Ishikawa (cell line): Measurements from ENCODE around the gene MYCL.

Source experiments
- CEBPB ChIP-seq: IDR thresholded peaks from 2 replicates; pipeline ENCODE4 v1.6.1; 2012
- EGR1 ChIP-seq: IDR thresholded peaks from 2 replicates; pipeline ENCODE4 v1.6.1; 2012
- EP300 ChIP-seq: IDR thresholded peaks from 2 replicates; pipeline ENCODE4 v1.6.1; 2012; ENCODE audit warnings: borderline replicate concordance
- FOXM1 ChIP-seq: IDR thresholded peaks from 2 replicates; pipeline ENCODE4 v1.6.1; 2012; ENCODE audit warnings: low read depth, borderline replicate concordance
- MAX ChIP-seq: IDR thresholded peaks from 2 replicates; pipeline ENCODE4 v1.6.1; 2012
- NFIC ChIP-seq: IDR thresholded peaks from 2 replicates; pipeline ENCODE4 v1.6.1; 2012
- RAD21 ChIP-seq: IDR thresholded peaks from 2 replicates; pipeline ENCODE4 v1.6.1; 2012; ENCODE audit warnings: low read depth
- REST ChIP-seq: IDR thresholded peaks from 2 replicates; pipeline ENCODE4 v1.6.1; 2012; ENCODE audit warnings: low read depth, mild to moderate bottlenecking
- TCF12 ChIP-seq: IDR thresholded peaks from 2 replicates; pipeline ENCODE4 v1.6.1; 2012; ENCODE audit warnings: low read depth
- USF1 ChIP-seq: IDR thresholded peaks from 2 replicates; pipeline ENCODE4 v1.6.1; 2012
- YY1 ChIP-seq: IDR thresholded peaks from 2 replicates; pipeline ENCODE4 v1.6.1; 2012; ENCODE audit warnings: low read depth
- ZBTB7A ChIP-seq: IDR thresholded peaks from 2 replicates; pipeline ENCODE4 v1.6.1; 2012; ENCODE audit warnings: low read depth

GRCh38 chr1:39915499-39916129 lies 13.9 kb upstream of the MYCL start:
- TF ChIP-seq USF1: no peak
- TF ChIP-seq EGR1: no peak
- no peak for TF ChIP-seq REST
- TF ChIP-seq CEBPB: no peak
- no peak for TF ChIP-seq RAD21
- TF ChIP-seq ZBTB7A: no peak
- no peak for TF ChIP-seq MAX
- TF ChIP-seq TCF12: no peak
- no peak for TF ChIP-seq FOXM1
- no peak for TF ChIP-seq NFIC
- TF ChIP-seq EP300: no peak
- no peak for TF ChIP-seq YY1
